Measurements from ENCODE around the gene SDR39U1. TPM values are rescaled to one million over a fixed set of nuclear protein-coding genes. Genes with fewer than 3 reads are reported as not detected.

The SDR39U1 gene
- total RNA-seq, 1 experiment from 2014 or later = 56.7 TPM

GRCh38 chr14:24390701-24391468, 51.7 kb downstream of the SDR39U1 start:
- no peaks in the 10 kb centered on the region for H3K9me3 Mint-ChIP-seq
- no peak for TF ChIP-seq ZNF416 (CRISPR knock-in tag; IDR thresholded peaks at IDR 0.05)
- peaks cover 25% of the 10 kb centered on the region for H3K4me1 Mint-ChIP-seq
- CTCF ChIA-PET = interaction anchor here (0.7 to 1.8 kb wide), 2 partner anchors 21 to 41 kb away, joined by 4 read pairs; no protein-coding TSS in a partner anchor
- no peaks in the 10 kb centered on the region; the same call in 1 of the 2 replicates for H3K27me3 Mint-ChIP-seq (ENCODE audit: low read depth)
- POLR2A ChIA-PET = no interaction called here
- H3K27ac Mint-ChIP-seq = no peak overlapping the region
- H3K36me3 Mint-ChIP-seq = no peaks in the 10 kb centered on the region
- no peak for DNase-seq (ENCODE audit: low spot score)
- ATAC-seq = no peak
- no peak overlapping the region for H3K4me3 Mint-ChIP-seq

Other genes starting within 250 kb of the SDR39U1 start
- 27.9 to 29.2 TPM (median 28.4 TPM) in 3 replicates for gene TM9SF1, start 247.3 kb downstream of the SDR39U1 start, total RNA-seq (2021)
- gene TSSK4, start 237.1 kb downstream of the SDR39U1 start, total RNA-seq (2021) = 0.13 to 0.16 TPM in 2 of 3 replicates, not detected in the other
- 32.7 to 38.5 TPM (median 36.5 TPM) in 3 replicates for gene CHMP4A, start 229.3 kb downstream of the SDR39U1 start, total RNA-seq (2021)
- gene MDP1, start 226.7 kb downstream of the SDR39U1 start, total RNA-seq (2021) = 12.6 to 18.4 TPM (median 16.9 TPM) in 3 replicates
- 218 to 233 TPM (median 221 TPM) in 3 replicates for gene NEDD8, start 210.4 kb downstream of the SDR39U1 start, total RNA-seq (2021)
- 74.2 to 82.3 TPM (median 78.4 TPM) in 3 replicates for gene GMPR2, start 209.8 kb downstream of the SDR39U1 start, total RNA-seq (2021)
- gene TINF2, start 200.2 kb downstream of the SDR39U1 start, total RNA-seq (2021) = 32.2 to 39.8 TPM (median 35.7 TPM) in 3 replicates
- gene TGM1, start 179.6 kb downstream of the SDR39U1 start, total RNA-seq (2021) = 2.5 to 5.2 TPM (median 4.4 TPM) in 3 replicates
- gene RABGGTA, start 171.2 kb downstream of the SDR39U1 start, total RNA-seq (2021) = 22.3 to 28.1 TPM (median 27.1 TPM) in 3 replicates
- 13.9 to 16.7 TPM (median 15.4 TPM) in 3 replicates for gene DHRS1, start 143.0 kb downstream of the SDR39U1 start, total RNA-seq (2021)
- 34.3 to 44.4 TPM (median 35.0 TPM) in 3 replicates for gene NOP9, start 142.9 kb downstream of the SDR39U1 start, total RNA-seq (2021)
- 4.7 to 6.1 TPM (median 5.6 TPM) in 3 replicates for gene CIDEB, start 134.8 kb downstream of the SDR39U1 start, total RNA-seq (2021)
- gene LTB4R2, start 132.6 kb downstream of the SDR39U1 start, total RNA-seq (2021) = 9.1 to 12.9 TPM (median 9.8 TPM) in 3 replicates
- 6.9 to 9.4 TPM (median 7.6 TPM) in 3 replicates for gene LTB4R, start 131.3 kb downstream of the SDR39U1 start, total RNA-seq (2021)
- 0.96 to 2.4 TPM (median 1.1 TPM) in 3 replicates for gene ADCY4, start 107.7 kb downstream of the SDR39U1 start, total RNA-seq (2021)
- 0.37 to 1.2 TPM (median 0.83 TPM) in 3 replicates for gene RIPK3, start 102.8 kb downstream of the SDR39U1 start, total RNA-seq (2021)
- gene NFATC4, start 74.6 kb downstream of the SDR39U1 start, total RNA-seq (2021) = 60.7 to 101 TPM (median 95.9 TPM) in 3 replicates
- 16.6 to 18.3 TPM (median 17.9 TPM) in 3 replicates for gene NYNRIN, start 43.8 kb downstream of the SDR39U1 start, total RNA-seq (2021)
- 0.94 to 2.1 TPM (median 1.5 TPM) in 3 replicates for gene CBLN3, start 13.1 kb downstream of the SDR39U1 start, total RNA-seq (2021)
- gene KHNYN, start 12.8 kb downstream of the SDR39U1 start, total RNA-seq (2021) = 33.2 to 34.2 TPM (median 33.3 TPM) in 3 replicates
- gene CMA1, start 65.5 kb upstream of the SDR39U1 start, total RNA-seq (2021) = not detected in 3 replicates
- not detected in 3 replicates for gene CTSG, start 133.5 kb upstream of the SDR39U1 start, total RNA-seq (2021)
- not detected in 3 replicates for gene GZMH, start 166.9 kb upstream of the SDR39U1 start, total RNA-seq (2021)
- gene GZMB, start 191.4 kb upstream of the SDR39U1 start, total RNA-seq (2021) = 0.68 to 1.4 TPM (median 0.82 TPM) in 3 replicates

All from WTC11 (cell line).